ENCODE results near the gene TPSAB1.

TPSAB1 gene

DNA sequence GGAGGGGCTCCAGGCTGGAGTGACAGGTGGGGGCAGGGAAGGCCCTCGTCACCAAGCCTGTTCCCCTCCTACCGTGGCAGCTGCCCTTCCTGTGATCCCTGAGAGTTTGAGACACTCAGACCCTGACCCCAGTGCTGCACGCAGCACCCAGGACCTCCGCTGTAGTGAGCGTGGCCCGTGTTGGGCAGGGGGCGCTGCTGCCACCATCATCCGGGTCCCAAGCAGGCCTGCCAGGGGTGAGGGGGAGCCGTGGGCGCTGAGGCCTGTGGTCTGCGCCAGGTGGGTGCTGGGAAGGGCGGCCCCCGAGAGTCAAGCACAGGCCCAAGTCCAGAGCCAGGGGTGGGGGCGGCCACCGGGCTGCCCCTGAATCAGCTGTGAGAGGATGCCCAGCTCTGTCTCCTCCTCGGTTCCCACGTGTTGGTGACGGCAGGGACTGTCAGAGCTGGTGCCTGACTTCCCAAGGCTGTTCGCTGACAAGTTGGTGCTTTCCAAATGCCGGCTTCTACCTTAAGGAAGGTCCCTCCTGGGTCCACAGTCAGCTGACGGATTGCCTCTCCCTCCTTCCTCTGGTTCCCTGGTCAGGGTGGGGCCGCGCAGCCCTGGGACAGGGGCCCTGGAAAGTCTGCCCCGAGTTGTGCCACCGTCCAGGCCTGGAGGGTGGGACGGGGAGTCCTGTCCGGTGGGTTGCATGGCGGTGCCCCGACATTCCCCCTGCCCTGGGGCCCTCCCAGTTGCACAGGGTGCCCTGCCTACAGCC lies 46.5 kb upstream of the TPSAB1 start:
- Histone ChIP-seq H3K9me2 (replicated peaks; ENCODE audit: insufficient read depth, low read length) (no peaks in the 10 kb centered on the region), H3K79me2 (ENCODE audit: insufficient read depth, low read length) (no peaks in the 10 kb centered on the region), H3K4me2 (ENCODE audit: low read depth, low read length, poor library complexity, severe bottlenecking) (no peak overlapping the region), H3K4me3 (ENCODE audit: insufficient read depth, low read length, poor library complexity, severe bottlenecking) (no peak overlapping the region), H3K27me3 (ENCODE audit: low read length) (no peaks in the 10 kb centered on the region), H2AFZ (ENCODE audit: low read depth, low read length, severe bottlenecking) (no peak overlapping the region), H3K27ac (ENCODE audit: low read depth, low read length) (no peak overlapping the region), H3F3A (ENCODE audit: insufficient read depth) (no peaks in the 10 kb centered on the region), H3K9ac (ENCODE audit: low read length) (no peak overlapping the region), H3K9me3 (ENCODE audit: insufficient read depth, low read length) (no peaks in the 10 kb centered on the region), H3K36me3 (ENCODE audit: low read length) (no peaks in the 10 kb centered on the region), H4K20me1 (ENCODE audit: low read depth, low read length) (no peaks in the 10 kb centered on the region)
- TF ChIP-seq, protein P1, sequence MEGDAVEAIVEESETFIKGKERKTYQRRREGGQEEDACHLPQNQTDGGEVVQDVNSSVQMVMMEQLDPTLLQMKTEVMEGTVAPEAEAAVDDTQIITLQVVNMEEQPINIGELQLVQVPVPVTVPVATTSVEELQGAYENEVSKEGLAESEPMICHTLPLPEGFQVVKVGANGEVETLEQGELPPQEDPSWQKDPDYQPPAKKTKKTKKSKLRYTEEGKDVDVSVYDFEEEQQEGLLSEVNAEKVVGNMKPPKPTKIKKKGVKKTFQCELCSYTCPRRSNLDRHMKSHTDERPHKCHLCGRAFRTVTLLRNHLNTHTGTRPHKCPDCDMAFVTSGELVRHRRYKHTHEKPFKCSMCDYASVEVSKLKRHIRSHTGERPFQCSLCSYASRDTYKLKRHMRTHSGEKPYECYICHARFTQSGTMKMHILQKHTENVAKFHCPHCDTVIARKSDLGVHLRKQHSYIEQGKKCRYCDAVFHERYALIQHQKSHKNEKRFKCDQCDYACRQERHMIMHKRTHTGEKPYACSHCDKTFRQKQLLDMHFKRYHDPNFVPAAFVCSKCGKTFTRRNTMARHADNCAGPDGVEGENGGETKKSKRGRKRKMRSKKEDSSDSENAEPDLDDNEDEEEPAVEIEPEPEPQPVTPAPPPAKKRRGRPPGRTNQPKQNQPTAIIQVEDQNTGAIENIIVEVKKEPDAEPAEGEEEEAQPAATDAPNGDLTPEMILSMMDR (IDR thresholded peaks at IDR 0.05; ENCODE audit: insufficient read depth, low read length, poor library complexity, severe bottlenecking) = no peak
- TF ChIP-seq EZH2phosphoT487 (conservative IDR thresholded peaks at IDR 0.05; ENCODE audit: low read length) = no peak

DNA sequence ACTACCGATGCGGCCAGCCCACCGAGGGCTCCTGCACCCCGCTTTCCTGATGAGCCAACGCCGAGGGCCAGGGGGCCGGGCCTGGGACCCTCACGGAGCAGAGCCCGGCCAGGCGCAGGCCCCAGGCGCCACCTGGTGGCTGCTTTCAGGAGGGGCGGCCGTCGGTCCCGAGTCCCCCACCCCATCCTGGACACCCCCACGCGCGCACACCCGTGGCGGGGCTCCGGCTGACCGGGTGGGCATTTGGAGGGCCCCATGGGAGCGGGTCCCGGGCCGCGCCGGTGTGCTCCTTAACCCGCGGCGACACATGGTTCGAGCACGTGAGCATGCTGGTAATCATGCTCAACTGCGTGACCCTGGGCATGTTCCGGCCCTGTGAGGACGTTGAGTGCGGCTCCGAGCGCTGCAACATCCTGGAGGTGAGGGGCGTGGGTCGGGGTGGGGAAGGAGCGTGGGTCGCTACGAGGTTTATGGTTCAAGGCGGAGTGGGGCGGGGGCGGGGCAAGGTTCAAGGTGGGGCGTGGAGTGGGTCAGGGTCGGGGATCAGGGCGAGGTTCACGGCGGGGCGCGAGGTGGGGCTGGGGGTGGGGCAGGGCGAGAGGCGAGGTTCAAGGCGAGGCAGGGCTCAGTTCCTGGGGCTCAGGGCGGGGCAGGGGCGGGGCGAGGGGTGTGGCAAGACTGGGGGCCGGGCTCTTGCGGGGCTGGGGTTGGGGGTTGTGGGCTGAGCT lies 45.7 kb upstream of the TPSAB1 start:
- Histone ChIP-seq H3K27ac (ENCODE audit: low read depth, low read length) (no peak overlapping the region), H3K9ac (ENCODE audit: low read length) (no peak overlapping the region), H3K27me3 (ENCODE audit: low read length) (no peaks in the 10 kb centered on the region), H3K4me3 (ENCODE audit: insufficient read depth, low read length, poor library complexity, severe bottlenecking) (no peak overlapping the region), H3K79me2 (ENCODE audit: insufficient read depth, low read length) (no peaks in the 10 kb centered on the region), H4K20me1 (ENCODE audit: low read depth, low read length) (no peaks in the 10 kb centered on the region), H2AFZ (ENCODE audit: low read depth, low read length, severe bottlenecking) (no peak overlapping the region), H3K9me3 (ENCODE audit: insufficient read depth, low read length) (no peaks in the 10 kb centered on the region), H3K9me2 (replicated peaks; ENCODE audit: insufficient read depth, low read length) (no peaks in the 10 kb centered on the region), H3K36me3 (ENCODE audit: low read length) (no peaks in the 10 kb centered on the region), H3K4me2 (ENCODE audit: low read depth, low read length, poor library complexity, severe bottlenecking) (no peak overlapping the region), H3F3A (ENCODE audit: insufficient read depth) (no peaks in the 10 kb centered on the region)
- no peak for TF ChIP-seq EZH2phosphoT487 (conservative IDR thresholded peaks at IDR 0.05; ENCODE audit: low read length)
- TF ChIP-seq, protein P1 (IDR thresholded peaks at IDR 0.05; ENCODE audit: insufficient read depth, low read length, poor library complexity, severe bottlenecking) = peak; percentile 72

DNA sequence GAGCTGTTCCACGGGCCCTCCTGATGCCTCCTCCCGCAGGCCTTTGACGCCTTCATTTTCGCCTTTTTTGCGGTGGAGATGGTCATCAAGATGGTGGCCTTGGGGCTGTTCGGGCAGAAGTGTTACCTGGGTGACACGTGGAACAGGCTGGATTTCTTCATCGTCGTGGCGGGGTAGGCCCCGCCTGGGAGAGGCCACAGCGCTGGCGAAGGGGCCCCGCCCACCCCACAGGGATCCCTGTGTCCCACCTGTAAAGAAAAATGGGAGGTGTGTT lies 45.2 kb upstream of the TPSAB1 start:
- Histone ChIP-seq H3K4me2 (ENCODE audit: low read depth, low read length, poor library complexity, severe bottlenecking) (no peak overlapping the region), H3K36me3 (ENCODE audit: low read length) (no peaks in the 10 kb centered on the region), H3K27me3 (ENCODE audit: low read length) (no peaks in the 10 kb centered on the region), H3K4me3 (ENCODE audit: insufficient read depth, low read length, poor library complexity, severe bottlenecking) (no peak overlapping the region), H3K9ac (ENCODE audit: low read length) (no peak overlapping the region), H2AFZ (ENCODE audit: low read depth, low read length, severe bottlenecking) (no peak overlapping the region), H3K79me2 (ENCODE audit: insufficient read depth, low read length) (no peaks in the 10 kb centered on the region), H3F3A (ENCODE audit: insufficient read depth) (no peaks in the 10 kb centered on the region), H3K27ac (ENCODE audit: low read depth, low read length) (no peak overlapping the region), H3K9me2 (replicated peaks; ENCODE audit: insufficient read depth, low read length) (no peaks in the 10 kb centered on the region), H4K20me1 (ENCODE audit: low read depth, low read length) (no peaks in the 10 kb centered on the region), H3K9me3 (ENCODE audit: insufficient read depth, low read length) (no peaks in the 10 kb centered on the region)
- TF ChIP-seq EZH2phosphoT487 (conservative IDR thresholded peaks at IDR 0.05; ENCODE audit: low read length) = no peak
- TF ChIP-seq, protein P1 (IDR thresholded peaks at IDR 0.05; ENCODE audit: insufficient read depth, low read length, poor library complexity, severe bottlenecking) = no peak

All from SU-DHL-6 (cell line).